Peyer's patch (tissue), 4 donors: ENCODE measurements around the gene GINS2.

Experiments
- POLR2A ChIP-seq, 2 donors: fragments of 450-650 bp; IDR thresholded peaks; one replicate each; pipeline ENCODE4 v1.5.1; 2017; ENCODE audit warnings: antibody characterized with exemption in 2 of 2, mild to moderate bottlenecking in 2 of 2, moderate library complexity in 2 of 2
- TF ChIP-seq, protein P1 (sequence below), 6 experiments: fragments of 450-650 bp in 4 of 6; fragments of 200-600 bp in 2 of 6; sonication (generic) in 1 of 6; IDR thresholded peaks; one replicate each; pipeline ENCODE4 v1.5.1; 2017 to 2019; ENCODE audit warnings: antibody characterized with exemption in 6 of 6, mild to moderate bottlenecking in 3 of 6, moderate library complexity in 1 of 6

DNA sequence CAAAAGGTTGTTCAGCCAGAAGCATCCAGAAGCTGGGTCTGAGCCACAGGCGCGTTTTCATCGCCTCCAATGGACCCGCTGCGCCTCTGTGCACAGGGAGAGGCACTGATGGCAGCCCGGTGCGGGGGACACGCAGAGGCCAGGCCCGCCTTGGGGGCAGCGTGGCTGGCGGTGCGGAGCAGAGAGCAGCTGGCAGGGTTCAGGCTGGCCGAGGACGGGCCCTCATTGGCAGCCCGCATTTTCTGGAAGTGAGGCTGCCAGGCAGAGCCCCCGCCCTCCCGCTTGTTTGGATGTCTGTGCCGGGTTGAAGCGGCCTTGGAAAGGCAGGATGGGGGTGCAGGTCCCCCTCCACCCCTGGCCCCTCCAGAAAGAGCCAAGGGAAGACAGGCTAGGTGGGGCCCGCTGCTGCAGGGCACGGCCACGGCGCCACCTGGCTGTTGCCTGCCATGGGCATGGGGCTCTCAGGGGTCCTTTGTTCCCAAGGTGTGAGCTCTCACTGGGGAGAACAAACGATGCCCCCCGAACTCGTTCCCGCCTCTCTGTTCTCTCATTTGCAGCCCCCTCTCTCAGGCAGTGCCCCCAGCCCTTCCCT lies 56.9 kb downstream of the GINS2 start:
- TF ChIP-seq, protein P1, sequence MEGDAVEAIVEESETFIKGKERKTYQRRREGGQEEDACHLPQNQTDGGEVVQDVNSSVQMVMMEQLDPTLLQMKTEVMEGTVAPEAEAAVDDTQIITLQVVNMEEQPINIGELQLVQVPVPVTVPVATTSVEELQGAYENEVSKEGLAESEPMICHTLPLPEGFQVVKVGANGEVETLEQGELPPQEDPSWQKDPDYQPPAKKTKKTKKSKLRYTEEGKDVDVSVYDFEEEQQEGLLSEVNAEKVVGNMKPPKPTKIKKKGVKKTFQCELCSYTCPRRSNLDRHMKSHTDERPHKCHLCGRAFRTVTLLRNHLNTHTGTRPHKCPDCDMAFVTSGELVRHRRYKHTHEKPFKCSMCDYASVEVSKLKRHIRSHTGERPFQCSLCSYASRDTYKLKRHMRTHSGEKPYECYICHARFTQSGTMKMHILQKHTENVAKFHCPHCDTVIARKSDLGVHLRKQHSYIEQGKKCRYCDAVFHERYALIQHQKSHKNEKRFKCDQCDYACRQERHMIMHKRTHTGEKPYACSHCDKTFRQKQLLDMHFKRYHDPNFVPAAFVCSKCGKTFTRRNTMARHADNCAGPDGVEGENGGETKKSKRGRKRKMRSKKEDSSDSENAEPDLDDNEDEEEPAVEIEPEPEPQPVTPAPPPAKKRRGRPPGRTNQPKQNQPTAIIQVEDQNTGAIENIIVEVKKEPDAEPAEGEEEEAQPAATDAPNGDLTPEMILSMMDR (IDR thresholded peaks at IDR 0.05), result no peak
- TF ChIP-seq POLR2A (IDR thresholded peaks at IDR 0.05), result no peak
